ENCODE results near the gene PSAP. TPM values are rescaled to one million over a fixed set of nuclear protein-coding genes. Genes with fewer than 3 reads are reported as not detected.

Gene PSAP
- total RNA-seq, 1 donor from 2014 or later = 358 TPM

DNA sequence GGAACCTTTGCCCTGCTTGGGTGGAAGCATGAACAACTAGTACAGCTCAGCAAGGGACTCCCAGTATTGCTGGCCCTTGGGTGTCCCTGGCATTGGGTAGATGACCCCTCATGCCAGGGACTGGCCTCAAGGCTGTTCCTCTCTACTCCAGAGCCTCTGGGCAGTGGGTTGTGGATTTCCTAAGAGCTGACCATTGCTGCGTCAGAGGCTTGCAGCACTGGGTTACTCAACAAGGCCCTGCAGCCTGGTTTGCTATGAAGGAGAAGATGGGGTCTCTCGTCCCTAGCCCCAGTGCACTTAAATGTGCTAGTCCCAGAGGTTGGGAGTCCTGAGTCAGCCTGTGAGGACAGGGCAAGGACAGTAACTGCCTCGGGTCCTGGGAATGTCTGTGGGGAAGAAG lies 80.3 kb downstream of the PSAP start:
- no peaks in the 10 kb centered on the region for H4K20me1 ChIP-seq (ENCODE audit: low read depth)
- peaks cover 14% of the 10 kb centered on the region for H3K27me3 Mint-ChIP-seq (ENCODE audit: insufficient read depth, low read depth)
- H3F3A ChIP-seq (ENCODE audit: low read depth) = no peaks in the 10 kb centered on the region
- H3K4me3 Mint-ChIP-seq = no peak overlapping the region
- no peaks in the 10 kb centered on the region for H3K36me3 Mint-ChIP-seq
- no peak overlapping the region for H3K27ac ChIP-seq
- H3K36me3 ChIP-seq = no peaks in the 10 kb centered on the region
- H3K27ac Mint-ChIP-seq = no peak overlapping the region
- no peaks in the 10 kb centered on the region for H3K9me3 Mint-ChIP-seq
- no peak overlapping the region for H3K9ac ChIP-seq
- peaks cover 4% of the 10 kb centered on the region for H3K4me1 ChIP-seq
- TF ChIP-seq EZH2phosphoT487 (IDR thresholded peaks at IDR 0.05) (no peak), EZH2 (IDR thresholded peaks at IDR 0.05) (no peak)
- TF ChIP-seq, protein P1, sequence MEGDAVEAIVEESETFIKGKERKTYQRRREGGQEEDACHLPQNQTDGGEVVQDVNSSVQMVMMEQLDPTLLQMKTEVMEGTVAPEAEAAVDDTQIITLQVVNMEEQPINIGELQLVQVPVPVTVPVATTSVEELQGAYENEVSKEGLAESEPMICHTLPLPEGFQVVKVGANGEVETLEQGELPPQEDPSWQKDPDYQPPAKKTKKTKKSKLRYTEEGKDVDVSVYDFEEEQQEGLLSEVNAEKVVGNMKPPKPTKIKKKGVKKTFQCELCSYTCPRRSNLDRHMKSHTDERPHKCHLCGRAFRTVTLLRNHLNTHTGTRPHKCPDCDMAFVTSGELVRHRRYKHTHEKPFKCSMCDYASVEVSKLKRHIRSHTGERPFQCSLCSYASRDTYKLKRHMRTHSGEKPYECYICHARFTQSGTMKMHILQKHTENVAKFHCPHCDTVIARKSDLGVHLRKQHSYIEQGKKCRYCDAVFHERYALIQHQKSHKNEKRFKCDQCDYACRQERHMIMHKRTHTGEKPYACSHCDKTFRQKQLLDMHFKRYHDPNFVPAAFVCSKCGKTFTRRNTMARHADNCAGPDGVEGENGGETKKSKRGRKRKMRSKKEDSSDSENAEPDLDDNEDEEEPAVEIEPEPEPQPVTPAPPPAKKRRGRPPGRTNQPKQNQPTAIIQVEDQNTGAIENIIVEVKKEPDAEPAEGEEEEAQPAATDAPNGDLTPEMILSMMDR (IDR thresholded peaks at IDR 0.05) = no peak
- DNase-seq (ENCODE audit: low spot score) = no peak
- peaks cover 18% of the 10 kb centered on the region for H3K4me1 Mint-ChIP-seq
- H3K79me2 ChIP-seq (ENCODE audit: low read depth) = no peaks in the 10 kb centered on the region
- no peaks in the 10 kb centered on the region for H3K9me3 ChIP-seq (ENCODE audit: low read depth)
- H3K4me3 ChIP-seq = no peak overlapping the region
- no peak overlapping the region for H2AFZ ChIP-seq (replicated peaks)
- peaks cover 45% of the 10 kb centered on the region for H3K27me3 ChIP-seq
- H3K4me2 ChIP-seq = no peak overlapping the region

DNA sequence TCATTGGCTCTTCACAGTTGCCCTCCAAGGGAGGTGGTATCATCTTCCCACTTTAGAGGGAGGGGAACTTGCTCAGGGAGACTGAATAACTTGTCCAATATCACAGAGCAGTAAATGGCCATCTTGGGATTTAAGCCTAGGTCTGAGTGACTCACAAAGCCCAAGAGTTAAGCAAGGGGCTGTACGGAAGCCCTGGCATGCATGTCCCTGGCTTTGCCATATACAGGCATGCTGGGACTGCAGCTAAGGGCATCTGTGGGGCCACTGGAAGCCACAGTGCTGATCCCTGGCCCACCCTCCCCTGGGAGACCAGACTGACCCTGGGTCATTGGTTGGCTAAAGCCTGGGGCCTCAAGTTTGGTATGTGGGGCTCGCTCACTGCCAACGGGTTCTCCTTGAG lies 80.8 kb downstream of the PSAP start:
- Mint-ChIP-seq H3K27me3 (ENCODE audit: insufficient read depth, low read depth) (peaks cover 16% of the 10 kb centered on the region), H3K36me3 (no peaks in the 10 kb centered on the region), H3K9me3 (no peaks in the 10 kb centered on the region), H3K4me1 (peaks cover 22% of the 10 kb centered on the region), H3K4me3 (no peak overlapping the region), H3K27ac (no peak overlapping the region)
- no peak overlapping the region for H2AFZ ChIP-seq (replicated peaks)
- H3K4me1 ChIP-seq = peaks cover 4% of the 10 kb centered on the region
- TF ChIP-seq, protein P1 (IDR thresholded peaks at IDR 0.05) = no peak
- no peak for TF ChIP-seq EZH2 (IDR thresholded peaks at IDR 0.05)
- TF ChIP-seq EZH2phosphoT487 (IDR thresholded peaks at IDR 0.05) = no peak
- H3K27me3 ChIP-seq = peaks cover 45% of the 10 kb centered on the region
- H3K27ac ChIP-seq = no peak overlapping the region
- H4K20me1 ChIP-seq (ENCODE audit: low read depth) = no peaks in the 10 kb centered on the region
- no peaks in the 10 kb centered on the region for H3K9me3 ChIP-seq (ENCODE audit: low read depth)
- H3K4me3 ChIP-seq = no peak overlapping the region
- no peak for DNase-seq (ENCODE audit: low spot score)
- no peaks in the 10 kb centered on the region for H3F3A ChIP-seq (ENCODE audit: low read depth)
- H3K79me2 ChIP-seq (ENCODE audit: low read depth) = no peaks in the 10 kb centered on the region
- no peak overlapping the region for H3K4me2 ChIP-seq
- no peaks in the 10 kb centered on the region for H3K36me3 ChIP-seq
- H3K9ac ChIP-seq = no peak overlapping the region

DNA sequence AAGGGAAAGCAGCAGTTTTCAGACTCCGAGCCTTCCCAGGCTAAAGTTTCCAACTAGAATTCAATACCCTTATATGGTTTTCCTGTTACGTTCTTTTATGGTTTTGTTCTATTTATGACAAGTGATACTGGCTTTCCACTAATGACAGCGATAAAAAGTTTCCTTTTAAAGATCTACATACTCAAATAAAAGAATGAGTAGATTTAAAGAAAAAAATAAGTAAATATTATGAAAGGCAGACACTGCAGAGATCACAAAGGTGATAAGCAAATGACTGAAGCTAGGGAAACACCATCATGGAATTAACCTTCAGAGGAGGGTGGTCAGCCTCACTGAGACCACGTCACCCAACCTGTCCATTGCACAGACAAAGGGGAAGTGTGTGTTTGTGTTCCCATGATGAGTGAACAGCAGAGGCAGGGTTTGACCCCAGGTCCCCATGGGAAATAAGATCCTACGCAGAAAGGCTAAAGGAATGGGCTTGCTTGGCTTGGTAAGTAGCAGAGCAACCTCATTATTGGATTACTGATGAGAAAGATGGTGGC lies 81.7 kb downstream of the PSAP start:
- Histone ChIP-seq H3K4me1 (peaks cover 4% of the 10 kb centered on the region), H3K79me2 (ENCODE audit: low read depth) (no peaks in the 10 kb centered on the region), H3K9me3 (ENCODE audit: low read depth) (no peaks in the 10 kb centered on the region), H3K9ac (no peak overlapping the region), H3K27ac (no peak overlapping the region), H4K20me1 (ENCODE audit: low read depth) (no peaks in the 10 kb centered on the region), H3K4me3 (no peak overlapping the region), H3K4me2 (no peak overlapping the region), H3F3A (ENCODE audit: low read depth) (no peaks in the 10 kb centered on the region), H3K27me3 (peaks cover 39% of the 10 kb centered on the region), H2AFZ (replicated peaks) (no peak overlapping the region), H3K36me3 (no peaks in the 10 kb centered on the region)
- Mint-ChIP-seq H3K27me3 (ENCODE audit: insufficient read depth, low read depth) (peaks cover 18% of the 10 kb centered on the region), H3K4me1 (peaks cover 22% of the 10 kb centered on the region), H3K9me3 (no peaks in the 10 kb centered on the region), H3K4me3 (no peak overlapping the region), H3K27ac (no peak overlapping the region), H3K36me3 (no peaks in the 10 kb centered on the region)
- TF ChIP-seq EZH2phosphoT487 (IDR thresholded peaks at IDR 0.05) (no peak), EZH2 (IDR thresholded peaks at IDR 0.05) (no peak)
- TF ChIP-seq, protein P1 (IDR thresholded peaks at IDR 0.05) = no peak
- no peak for DNase-seq (ENCODE audit: low spot score)
